Bronchial epithelial cell (primary cell): ENCODE data around the gene PSMG4. TPM values are rescaled to one million over a fixed set of nuclear protein-coding genes. Genes with fewer than 3 reads are reported as not detected.
"Not testable (repeated sequence)": the region's sequence is repeated elsewhere in the genome, so short reads cannot be mapped to it uniquely, and the experiment has no call there.

Experiments
- DNase-seq: peaks from one replicate; pipeline ENCODE4 v3.0.0-alpha.2; 2010; ENCODE audit warnings: low read depth
- FAIRE-seq: peaks from 2 replicates; lab custom pipeline; 2011; peaks lifted over from hg19 to GRCh38; lab: Jason Lieb, UNC
- H3K27me3 ChIP-seq: 2 replicates; pipeline ENCODE4 v1.5.1; 2011; ENCODE audit warnings: low read length; ENCODE audit not compliant: control insufficient read depth, insufficient read depth
- H3K36me3 ChIP-seq: 2 replicates; pipeline ENCODE4 v1.5.1; 2011; ENCODE audit warnings: low read length; ENCODE audit not compliant: control insufficient read depth, insufficient read depth
- H3K4me3 ChIP-seq: 2 replicates; pipeline ENCODE4 v1.5.1; 2011; ENCODE audit warnings: mild to moderate bottlenecking, low read depth, low read length, control low read depth
- CTCF ChIP-seq: IDR thresholded peaks from 2 replicates; pipeline ENCODE4 v1.5.1; 2011; ENCODE audit warnings: mild to moderate bottlenecking, moderate library complexity, low read length, control low read depth, inconsistent platforms; ENCODE audit not compliant: insufficient read depth, severe bottlenecking
- total RNA-seq: library from RNA; depleted of rRNA; stranded (reverse); fragments of >200 nt; gene quantifications from 2 replicates; pipeline ENCODE4 v1.2.1, GENCODE V29; 2014

PSMG4 gene
- total RNA-seq, 1 donor from 2014 or later = 15.5 TPM

DNA sequence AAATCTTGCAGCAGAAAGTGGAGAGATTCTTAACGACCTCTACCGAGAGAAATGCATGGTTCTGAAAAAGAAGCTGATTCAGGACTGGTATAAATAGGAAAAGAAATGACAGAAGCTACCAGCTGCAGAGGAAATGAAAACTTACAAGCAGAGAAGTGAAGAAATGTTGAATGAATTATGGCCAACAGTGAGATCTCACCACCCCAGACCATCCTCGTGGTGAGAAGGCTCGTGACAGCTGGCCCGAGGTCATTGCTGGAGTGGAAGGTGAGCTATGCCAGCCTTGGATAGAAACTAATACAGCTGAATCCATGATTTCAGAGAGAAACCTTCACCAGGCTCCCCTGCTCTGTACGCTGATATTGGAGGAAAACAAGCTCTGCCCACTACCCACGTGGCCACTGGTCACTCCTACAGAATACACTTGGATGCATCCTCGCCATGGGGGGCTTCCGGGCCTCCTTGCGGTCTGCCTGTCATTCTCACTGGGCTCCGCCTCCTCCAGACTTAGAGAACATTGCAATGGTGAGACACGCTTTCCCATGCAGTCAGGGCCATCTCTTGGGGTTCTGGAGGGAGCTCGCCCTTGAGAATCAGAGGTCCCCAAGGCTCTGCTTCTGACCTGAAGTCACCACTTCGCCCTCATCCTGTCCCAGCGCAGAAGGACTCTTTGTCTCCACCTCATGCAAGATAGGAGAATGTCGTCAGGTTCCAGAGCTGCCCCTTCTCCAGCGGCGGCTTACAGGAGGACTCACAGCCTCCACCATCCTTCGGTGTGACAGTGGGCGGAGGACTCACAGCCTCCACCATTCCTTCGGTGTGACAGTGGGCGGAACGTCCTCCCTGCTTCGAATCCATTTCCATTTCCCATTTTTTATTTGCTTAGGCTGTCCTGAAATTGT lies 20.7 kb upstream of the PSMG4 start:
- Histone ChIP-seq H3K36me3 (no peaks in the 10 kb centered on the region), H3K27me3 (peaks cover 16% of the 10 kb centered on the region), H3K4me3 (no peak overlapping the region)
- no peak for TF ChIP-seq CTCF
- DNase-seq = no peak
- no peak for FAIRE-seq

- Histone ChIP-seq H3K4me3 (no peak overlapping the region), H3K27me3 (peaks cover 12% of the 10 kb centered on the region), H3K36me3 (no peaks in the 10 kb centered on the region)
- no peak for FAIRE-seq
- DNase-seq = no peak
- peak; percentile 24 for TF ChIP-seq CTCF
These were observed 19.5 kb upstream of the PSMG4 start for GRCh38 chr6:3239110-3239830.

DNA sequence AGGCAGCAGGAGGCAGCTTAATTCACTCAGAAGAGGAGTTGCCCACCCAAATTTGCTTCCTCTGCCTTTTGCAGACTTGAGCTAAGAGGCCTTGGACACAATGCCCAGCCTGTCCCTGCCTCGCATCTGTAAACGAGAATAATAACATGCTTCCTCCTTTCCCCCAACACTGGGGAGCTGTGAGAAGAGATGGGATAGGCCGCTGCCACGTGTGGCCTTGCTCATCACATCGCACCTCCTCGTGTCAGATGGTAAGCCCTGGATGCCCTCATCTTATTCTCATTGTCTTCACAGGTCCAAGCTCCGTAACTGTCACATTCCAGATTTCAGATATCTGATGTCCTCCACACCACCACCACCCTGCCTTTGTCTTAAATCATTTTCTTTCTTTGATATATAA lies 18.2 kb upstream of the PSMG4 start:
- peaks cover 12% of the 10 kb centered on the region for H3K27me3 ChIP-seq
- H3K4me3 ChIP-seq = no peak overlapping the region
- TF ChIP-seq CTCF = no peak
- DNase-seq (no peak), FAIRE-seq (no peak)
- H3K36me3 ChIP-seq = no peaks in the 10 kb centered on the region

DNA sequence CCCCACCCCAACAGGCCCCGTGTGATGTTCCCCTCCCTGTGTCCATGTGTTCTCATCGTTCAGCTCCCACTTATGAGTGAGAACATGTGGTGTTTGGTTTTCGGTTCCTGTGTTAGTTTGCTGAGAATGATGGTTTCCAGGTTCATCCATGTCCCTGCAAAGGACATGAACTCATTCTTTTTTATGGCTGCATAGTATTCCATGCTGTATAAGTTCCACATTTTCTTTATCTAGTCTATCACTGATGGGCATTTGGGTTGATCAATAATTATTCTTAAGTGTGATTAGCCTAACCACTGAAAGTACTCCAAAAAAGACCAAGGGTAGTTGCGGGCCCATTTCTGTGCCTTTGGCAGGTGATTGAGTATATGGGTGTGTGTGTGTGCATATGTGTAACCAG lies 17.0 kb upstream of the PSMG4 start:
- H3K36me3 ChIP-seq, FAIRE-seq, DNase-seq, H3K27me3 ChIP-seq, H3K4me3 ChIP-seq: not testable (repeated sequence)

DNA sequence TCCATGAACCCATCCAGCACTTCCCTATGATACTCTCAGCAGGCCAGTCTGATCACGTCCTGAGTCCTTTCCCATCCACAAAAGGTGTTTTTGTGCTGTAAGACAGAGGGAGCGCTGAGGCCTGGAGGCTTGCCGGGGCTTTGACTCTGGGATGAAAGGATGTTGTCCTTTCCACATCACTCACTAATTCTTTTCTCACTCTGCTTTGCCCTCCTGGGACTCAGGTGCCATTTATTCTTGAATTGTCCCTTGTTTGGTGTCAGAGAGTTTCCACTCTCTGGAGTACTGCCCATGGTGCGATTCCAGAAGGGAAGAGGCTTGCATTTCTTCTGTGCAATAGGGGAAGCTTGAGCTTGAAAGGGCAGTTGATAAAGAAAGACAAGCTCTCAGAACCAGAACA lies 16.0 kb upstream of the PSMG4 start:
- FAIRE-seq (no peak), DNase-seq (no peak)
- TF ChIP-seq CTCF = no peak
- Histone ChIP-seq H3K4me3 (no peak overlapping the region), H3K36me3 (no peaks in the 10 kb centered on the region), H3K27me3 (peaks cover 7% of the 10 kb centered on the region)

DNA sequence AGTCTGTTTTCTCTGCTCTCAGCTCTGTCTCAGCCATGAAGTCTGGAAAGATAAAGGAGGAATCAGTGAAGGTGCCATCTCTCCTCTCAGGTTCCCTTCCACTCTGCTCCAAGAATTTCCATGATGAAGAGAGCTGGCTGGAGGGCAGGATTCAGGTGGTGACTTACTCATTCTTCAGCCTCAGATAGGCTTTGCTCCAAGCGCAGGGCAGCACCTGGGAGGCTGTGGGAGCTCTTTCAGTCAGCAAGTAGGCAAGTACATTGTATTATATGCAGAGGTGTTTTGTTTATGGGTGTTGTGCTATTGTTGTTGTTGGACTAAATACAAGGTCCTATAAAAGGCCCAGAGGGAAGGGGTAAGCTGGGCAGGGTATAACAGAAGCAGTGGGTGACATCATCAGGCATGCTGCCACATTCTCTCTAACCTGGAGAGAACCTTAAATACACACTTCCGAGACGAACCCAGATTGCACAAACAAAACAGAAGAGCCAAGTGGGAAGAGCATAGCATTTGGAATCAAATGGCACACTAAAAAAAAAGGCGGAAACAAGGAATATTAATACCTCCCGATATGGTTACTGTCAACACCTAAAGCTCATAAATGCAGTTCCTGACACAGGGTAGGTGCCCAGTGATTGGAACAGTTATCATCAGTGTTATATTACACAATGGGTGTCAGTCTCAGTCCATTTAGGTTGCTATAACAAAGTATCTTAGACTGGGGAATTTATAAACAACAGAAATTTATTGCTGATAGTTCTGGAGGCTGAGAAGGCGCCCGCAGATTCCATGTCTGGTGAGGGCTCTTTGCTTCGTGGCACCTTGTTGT lies 14.5 kb upstream of the PSMG4 start:
- no peaks in the 10 kb centered on the region for H3K36me3 ChIP-seq
- no peak for DNase-seq
- no peaks in the 10 kb centered on the region for H3K27me3 ChIP-seq
- TF ChIP-seq CTCF = no peak
- FAIRE-seq = no peak
- H3K4me3 ChIP-seq = no peak overlapping the region

GRCh38 chr6:3244832-3245161 lies 13.9 kb upstream of the PSMG4 start:
- FAIRE-seq, H3K27me3 ChIP-seq, H3K4me3 ChIP-seq, DNase-seq, H3K36me3 ChIP-seq: not testable (repeated sequence)
